Hippocampal formation (tissue), 2 donors: Measurements from ENCODE around the gene TPRN.

Experiments used
- DNase-seq, 2 donors: peaks; one replicate each; lab custom pipeline; 2025; lab: John Stamatoyannopoulos, UW

TPRN gene

DNA sequence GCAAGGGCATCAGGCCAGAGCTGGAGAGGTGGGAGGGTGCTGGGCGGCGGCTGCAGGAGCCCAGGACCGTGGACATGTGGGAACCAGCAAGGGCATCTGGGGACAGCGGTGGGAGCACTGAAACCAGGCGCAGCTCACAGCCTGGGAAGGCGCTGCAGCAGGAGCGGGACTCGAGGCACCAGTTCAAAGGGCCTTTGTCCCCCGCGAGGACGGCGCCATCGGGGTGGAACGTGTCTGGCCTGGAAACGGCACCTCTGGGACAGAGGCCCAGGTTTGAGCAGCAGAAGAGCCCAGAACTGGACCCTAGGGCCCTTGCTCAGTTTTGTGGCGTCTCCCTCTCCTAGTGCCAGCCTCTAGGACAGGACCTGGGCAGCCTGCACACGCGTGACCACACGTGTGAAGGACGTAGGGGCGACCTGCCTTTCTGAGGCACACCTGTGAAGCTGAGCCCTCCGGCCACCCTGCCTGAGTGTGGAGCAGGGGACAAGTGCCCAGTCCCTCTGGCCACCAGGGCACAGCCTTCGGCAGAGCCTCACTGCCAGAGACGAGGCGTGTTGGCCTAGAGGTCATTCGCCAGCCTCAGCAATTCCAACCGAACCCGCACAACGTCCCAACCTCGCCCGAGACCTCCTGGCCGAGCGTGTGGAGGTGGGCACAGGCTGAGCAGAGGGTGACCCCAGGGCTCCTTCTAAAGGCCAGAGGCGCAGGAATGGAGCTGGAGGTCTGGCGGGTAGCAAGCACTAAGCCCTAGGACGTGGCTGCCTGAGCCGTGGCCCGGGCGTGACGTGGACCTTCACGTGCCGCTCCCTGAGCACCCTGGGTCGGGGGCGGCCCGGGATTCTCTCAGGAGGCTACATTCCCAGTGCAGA, 26.5 kb downstream of the TPRN start:
- no peak for DNase-seq

DNA sequence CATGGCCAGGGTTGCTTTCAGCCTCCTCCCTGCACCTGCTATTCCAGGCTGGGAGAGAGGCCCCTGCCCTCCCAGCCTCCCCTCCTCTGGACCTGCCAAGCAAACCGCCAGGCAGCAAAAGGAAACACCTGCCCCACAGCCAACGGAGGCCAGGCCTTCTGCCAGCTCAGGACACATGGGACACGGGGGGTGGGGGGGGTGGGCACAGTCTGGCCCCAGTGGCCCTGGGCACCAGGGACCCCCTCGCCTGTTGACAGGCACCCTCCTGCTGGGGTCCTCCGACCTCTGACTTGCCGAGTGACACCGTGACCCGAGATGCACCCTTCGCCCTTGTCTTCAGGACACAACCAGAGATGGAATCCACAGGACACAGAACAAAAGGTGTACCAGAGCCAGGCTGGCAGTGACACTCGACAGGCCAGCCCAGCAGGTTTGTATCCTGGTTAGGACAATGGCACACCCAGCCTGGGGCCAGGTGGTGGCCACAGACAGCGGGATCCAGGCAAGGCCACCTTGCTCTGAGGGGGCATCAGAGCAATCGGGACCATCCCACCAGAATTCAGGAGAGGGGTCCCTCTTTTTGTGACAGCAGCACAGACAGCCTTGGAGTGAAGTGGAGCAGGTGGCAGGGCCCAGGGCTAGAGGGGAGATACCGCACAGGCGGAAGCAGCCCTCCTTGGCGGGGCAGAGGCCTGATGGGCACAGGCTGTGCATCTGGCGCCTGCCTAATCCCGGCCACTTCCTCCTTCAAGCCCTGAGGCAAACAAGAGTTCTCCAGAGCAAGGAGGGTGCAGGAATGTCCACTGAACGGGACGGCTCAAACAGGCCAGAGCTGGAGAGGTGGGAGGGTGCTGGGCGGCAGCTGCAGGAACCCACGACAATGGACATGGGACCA, 27.4 kb downstream of the TPRN start:
- no peak for DNase-seq

DNA sequence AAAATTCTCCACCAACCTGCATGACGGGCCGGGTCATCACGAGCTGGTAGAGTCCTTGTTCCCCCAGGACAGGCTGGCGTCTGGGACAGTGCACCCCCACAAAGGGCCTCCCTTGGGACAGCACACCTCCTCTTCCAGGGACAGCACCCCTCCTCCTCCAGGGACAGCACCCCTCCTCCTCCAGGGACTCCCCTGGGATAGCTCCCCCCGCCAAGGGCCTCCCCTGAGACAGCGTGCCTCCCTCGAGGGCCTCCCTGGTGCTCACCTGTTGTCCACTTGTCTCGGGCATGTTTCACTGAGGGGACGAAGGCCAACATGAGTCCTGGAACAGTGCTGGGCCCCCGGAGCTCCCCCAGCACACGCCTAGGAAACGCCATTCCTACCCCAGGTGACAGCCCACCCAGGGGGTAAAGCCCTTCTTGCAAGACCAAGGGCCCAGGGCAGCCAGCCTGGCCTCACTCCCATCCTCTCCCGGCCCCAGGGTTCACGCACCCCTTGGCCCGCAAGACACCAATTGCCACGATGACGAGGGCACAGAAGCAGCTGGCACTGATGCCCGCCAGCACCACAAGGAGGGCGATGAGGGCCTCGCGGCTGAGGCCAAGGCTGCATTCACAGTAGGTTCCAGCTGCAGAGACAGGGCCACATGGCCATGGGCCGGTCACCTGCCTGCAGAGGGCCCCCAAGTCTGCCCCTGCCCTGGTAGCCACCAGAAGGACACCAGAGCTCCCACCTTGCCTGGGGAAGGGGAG, 29.2 kb downstream of the TPRN start:
- DNase-seq: no peak

DNA sequence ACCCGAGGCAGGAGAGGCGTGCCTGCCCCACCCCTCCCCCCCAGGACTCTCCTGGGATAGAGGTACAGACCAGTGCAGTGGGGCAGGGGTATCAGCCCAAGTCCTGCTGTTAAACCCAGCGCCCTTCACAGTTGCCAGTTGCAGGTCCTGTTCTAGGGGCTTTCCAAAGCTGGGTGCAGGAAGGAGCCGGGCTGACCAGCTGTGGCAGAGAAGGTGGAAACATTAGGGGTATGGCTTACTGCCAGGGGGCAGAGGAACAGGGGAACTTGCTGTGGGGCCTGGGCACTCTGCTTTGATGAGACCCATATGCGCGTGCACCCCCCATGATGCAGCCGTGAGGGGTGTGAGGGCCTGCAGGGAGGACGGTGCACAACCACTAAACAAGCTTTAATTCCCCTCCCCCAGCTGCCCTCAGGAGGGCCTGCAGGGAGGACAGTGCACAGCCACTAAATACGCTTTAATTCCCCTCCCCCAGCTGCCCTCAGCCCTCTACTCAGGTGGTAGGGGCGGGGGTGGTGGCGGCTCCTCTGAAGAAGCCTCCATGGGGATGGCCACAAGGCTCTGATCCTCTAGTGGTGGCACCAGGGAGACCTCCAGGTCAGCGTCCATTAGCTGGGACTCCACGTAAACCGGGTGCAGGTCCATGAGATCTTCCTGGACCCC, 29.9 kb downstream of the TPRN start:
- no peak for DNase-seq

- no peak for DNase-seq
Observed at GRCh38 chr9:137169896-137170358, 30.6 kb downstream of the TPRN start, which contains the start of gene LRRC26. TSS of gene LRRC26 (minus strand) at chr9:137170051. CDS start at chr9:137169943, 108 bp downstream.

GRCh38 chr9:137168904-137169856, 31.4 kb downstream of the TPRN start:
- DNase-seq: peak in 1 of 2 donors; percentile 19

GRCh38 chr9:137168573-137168903, 32.0 kb downstream of the TPRN start:
- DNase-seq: no peak

DNA sequence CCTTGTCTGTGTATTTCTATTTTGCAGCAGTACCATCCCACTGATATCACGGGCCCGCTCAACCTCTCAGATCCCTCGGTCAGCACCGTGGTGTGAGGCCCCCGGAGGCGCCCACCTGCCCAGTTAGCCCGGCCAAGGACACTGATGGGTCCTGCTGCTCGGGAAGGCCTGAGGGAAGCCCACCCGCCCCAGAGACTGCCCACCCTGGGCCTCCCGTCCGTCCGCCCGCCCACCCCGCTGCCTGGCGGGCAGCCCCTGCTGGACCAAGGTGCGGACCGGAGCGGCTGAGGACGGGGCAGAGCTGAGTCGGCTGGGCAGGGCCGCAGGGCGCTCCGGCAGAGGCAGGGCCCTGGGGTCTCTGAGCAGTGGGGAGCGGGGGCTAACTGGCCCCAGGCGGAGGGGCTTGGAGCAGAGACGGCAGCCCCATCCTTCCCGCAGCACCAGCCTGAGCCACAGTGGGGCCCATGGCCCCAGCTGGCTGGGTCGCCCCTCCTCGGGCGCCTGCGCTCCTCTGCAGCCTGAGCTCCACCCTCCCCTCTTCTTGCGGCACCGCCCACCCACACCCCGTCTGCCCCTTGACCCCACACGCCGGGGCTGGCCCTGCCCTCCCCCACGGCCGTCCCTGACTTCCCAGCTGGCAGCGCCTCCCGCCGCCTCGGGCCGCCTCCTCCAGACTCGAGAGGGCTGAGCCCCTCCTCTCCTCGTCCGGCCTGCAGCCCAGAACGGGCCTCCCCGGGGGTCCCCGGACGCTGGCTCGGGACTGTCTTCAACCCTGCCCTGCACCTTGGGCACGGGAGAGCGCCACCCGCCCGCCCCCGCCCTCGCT, 32.6 kb downstream of the TPRN start:
- no peak for DNase-seq

GRCh38 chr9:137167277-137167746, 33.2 kb downstream of the TPRN start:
- DNase-seq: no peak

GRCh38 chr9:137166380-137167229, 33.9 kb downstream of the TPRN start:
- no peak for DNase-seq

- DNase-seq: no peak
Observed at GRCh38 chr9:137165250-137165836, 35.2 kb downstream of the TPRN start.

GRCh38 chr9:137164370-137165249, 35.9 kb downstream of the TPRN start:
- no peak for DNase-seq

DNA sequence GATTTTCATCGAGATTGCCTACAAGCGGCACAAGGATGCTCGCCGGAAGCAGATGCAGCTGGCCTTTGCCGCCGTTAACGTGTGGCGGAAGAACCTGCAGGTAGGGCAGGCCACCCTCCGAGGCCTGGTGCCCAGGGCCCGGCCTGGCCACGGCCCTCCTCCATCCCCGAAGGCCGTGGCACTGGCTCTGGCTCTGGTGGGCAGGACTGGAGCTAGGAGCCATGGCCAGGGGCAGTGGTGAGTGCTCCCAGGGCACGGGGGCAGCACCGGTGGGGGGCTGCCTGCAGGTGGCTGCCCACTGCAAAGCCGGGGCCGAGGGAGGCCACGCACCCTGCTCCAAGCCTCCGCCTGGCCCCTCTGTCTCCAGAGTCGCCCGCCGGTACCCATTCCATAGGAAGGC, 36.7 kb downstream of the TPRN start:
- DNase-seq: no peak

DNA sequence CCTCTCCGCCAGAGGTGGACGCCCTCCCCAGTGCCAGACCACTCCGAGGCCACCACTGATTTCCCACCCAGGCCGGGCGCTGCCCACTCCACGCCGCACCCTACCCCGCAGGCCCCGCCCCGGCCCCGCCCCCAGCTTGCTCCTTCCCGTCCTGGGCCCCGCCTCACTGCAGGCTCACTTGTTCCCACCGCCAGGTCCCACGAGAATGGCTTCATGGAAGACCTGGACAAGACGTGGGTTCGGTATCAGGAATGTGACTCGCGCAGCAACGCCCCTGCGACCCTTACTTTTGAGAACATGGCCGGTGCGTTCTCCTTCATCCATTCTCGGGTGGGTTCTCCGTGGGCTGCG, 37.2 kb downstream of the TPRN start:
- DNase-seq: no peak

GRCh38 chr9:137162505-137163364, 37.8 kb downstream of the TPRN start:
- DNase-seq: no peak
